HCT116 (cell line): ENCODE results near the gene SEMA4D. TPM values are rescaled to one million over a fixed set of nuclear protein-coding genes. Genes with fewer than 3 reads are reported as not detected.

Source experiments
- ATAC-seq: fragments of 200-7000 bp; cut with Tn5 transposase; 2 replicates; pipeline ENCODE4 v1.9.1; 2020; ENCODE audit warnings: mild to moderate bottlenecking, moderate library complexity
- BruUV-seq: library from RNA; stranded (reverse); fragments of 400-500 nt; replicated peaks from 2 replicates; lab custom pipeline; 2021; lab: Mats Ljungman, UMichigan
- CTCF ChIA-PET: fragments of 300-600 bp; sonication (Branson Sonifier 250); formaldehyde crosslinking; loops from one replicate; lab custom pipeline; 2021; ENCODE audit warnings: antibody characterized with exemption; lab: Charles Lee
- POLR2A ChIA-PET: fragments of 300-600, 350-600 bp; sonication (Branson Sonifier 250); formaldehyde crosslinking; loops from one replicate; lab custom pipeline; 2021; ENCODE audit warnings: antibody characterized with exemption; lab: Charles Lee
- RAD21 ChIA-PET, 2 experiments: fragments of 300-600 bp; sonication (Branson Sonifier 250); formaldehyde crosslinking; loops; one replicate each; lab custom pipeline; 2023; ENCODE audit warnings: low total read pairs in 2 of 2; ENCODE audit not compliant: uncharacterized antibody in 2 of 2, unreplicated experiment in 2 of 2, low non-redundant PET in 1 of 2; lab: Charles Lee
- DNase-seq: peaks from one replicate; pipeline ENCODE4 v3.0.0-alpha.2; 2010; ENCODE audit warnings: low read depth, low spot score
- H2AFZ ChIP-seq: fragments of 200-600 bp; shearing (Covaris generic), sonication (generic); 2 replicates; pipeline ENCODE4 v1.6.1; 2017; ENCODE audit warnings: low read depth, mixed run types, mixed read lengths, antibody characterized with exemption, low read length; ENCODE audit not compliant: poor library complexity, severe bottlenecking
- H3K27ac ChIP-seq: 2 replicates; pipeline ENCODE4 v1.5.1; 2012; ENCODE audit warnings: low read depth, low read length
- H3K27me3 ChIP-seq: fragments of 200-600 bp; sonication (generic); 2 replicates; pipeline ENCODE4 v1.6.1; 2016; ENCODE audit warnings: mixed run types, low read length, mixed read lengths; ENCODE audit not compliant: insufficient read depth
- H3K36me3 ChIP-seq, 2 experiments: fragments of 200-500 bp in 1 of 2; fragments of 200-600 bp in 1 of 2; sonication (Bioruptor generic) in 1 of 2; sonication (generic) in 1 of 2; 2 replicates each; pipeline versions ENCODE4 v1.5.1 to v1.6.1; 2014 to 2016; ENCODE audit warnings: low read length in 2 of 2, inconsistent platforms in 1 of 2, mixed read lengths in 1 of 2, mixed run types in 1 of 2; ENCODE audit not compliant: insufficient read depth in 2 of 2, control insufficient read depth in 1 of 2
- H3K4me1 ChIP-seq, 2 experiments: fragments of 200-600 bp in 1 of 2; sonication (generic) in 1 of 2; 2 replicates each; pipeline versions ENCODE4 v1.5.1 to v1.6.1; 2012 to 2017; ENCODE audit warnings: low read length in 2 of 2, inconsistent platforms in 1 of 2, mild to moderate bottlenecking in 1 of 2, mixed read lengths in 1 of 2, mixed run types in 1 of 2, moderate library complexity in 1 of 2; ENCODE audit not compliant: insufficient read depth in 2 of 2, control insufficient read depth in 1 of 2
- H3K4me2 ChIP-seq: fragments of 200-600 bp; sonication (generic); 2 replicates; pipeline ENCODE4 v1.6.1; 2017; ENCODE audit warnings: mixed run types, low read length, mixed read lengths
- H3K4me3 ChIP-seq, 2 experiments: fragments of 200-600 bp in 1 of 2; sonication (generic) in 1 of 2; replicated peaks in 1 of 2; 2 replicates each; pipeline ENCODE4 v1.5.1; 2011 to 2016; ENCODE audit warnings: low read length in 2 of 2, control low read depth in 1 of 2, low read depth in 1 of 2, mild to moderate bottlenecking in 1 of 2, mixed read lengths in 1 of 2, mixed run types in 1 of 2
- H3K79me2 ChIP-seq: fragments of 200-600 bp; sonication (generic); 2 replicates; pipeline ENCODE4 v1.6.1; 2017; ENCODE audit warnings: mild to moderate bottlenecking, mixed run types, low read length, moderate library complexity, mixed read lengths; ENCODE audit not compliant: insufficient read depth
- H3K9ac ChIP-seq: fragments of 200-600 bp; sonication (generic); 2 replicates; pipeline ENCODE4 v1.6.1; 2016; ENCODE audit warnings: low read length, mixed read lengths
- H3K9me2 ChIP-seq: fragments of 200-600 bp; sonication (generic), shearing (Covaris generic); 2 replicates; pipeline ENCODE4 v1.6.1; 2017; ENCODE audit warnings: mixed run types, mild to moderate bottlenecking, moderate library complexity; ENCODE audit not compliant: insufficient read depth
- H3K9me3 ChIP-seq, 2 experiments: fragments of 200-500 bp in 1 of 2; fragments of 200-600 bp in 1 of 2; sonication (Bioruptor generic) in 1 of 2; sonication (generic) in 1 of 2; 2 replicates each; pipeline ENCODE4 v1.6.1; 2014 to 2017; ENCODE audit warnings: low read length in 2 of 2, mixed read lengths in 2 of 2, inconsistent platforms in 1 of 2, low read depth in 1 of 2, mild to moderate bottlenecking in 1 of 2, mixed run types in 1 of 2, moderate library complexity in 1 of 2; ENCODE audit not compliant: control insufficient read depth in 1 of 2, insufficient read depth in 1 of 2
- H4K20me1 ChIP-seq: fragments of 200-600 bp; sonication (generic), shearing (Covaris generic); 2 replicates; pipeline ENCODE4 v1.6.1; 2017; ENCODE audit warnings: mixed run types, mild to moderate bottlenecking, moderate library complexity; ENCODE audit not compliant: insufficient read depth
- CEBPB ChIP-seq: IDR thresholded peaks from 2 replicates; pipeline ENCODE4 v1.6.1; 2012; ENCODE audit warnings: low read depth
- EGR1 ChIP-seq: IDR thresholded peaks from 2 replicates; pipeline ENCODE4 v1.6.1; 2012; ENCODE audit warnings: low read depth
- POLR2A ChIP-seq: IDR thresholded peaks from 2 replicates; pipeline ENCODE4 v1.7.0; 2011; ENCODE audit warnings: borderline replicate concordance; ENCODE audit not compliant: insufficient read depth, insufficient read length; ENCODE audit errors: extremely low read depth
- POLR2AphosphoS5 ChIP-seq: IDR thresholded peaks from 2 replicates; pipeline ENCODE4 v1.6.1; 2011; ENCODE audit warnings: mild to moderate bottlenecking, low read depth, low read length, moderate library complexity
- RAD21 ChIP-seq: IDR thresholded peaks from 2 replicates; pipeline ENCODE4 v1.6.1; 2012; ENCODE audit warnings: low read depth, mild to moderate bottlenecking
- SIN3A ChIP-seq: IDR thresholded peaks from 2 replicates; pipeline ENCODE4 v1.6.1; 2012; ENCODE audit warnings: low read depth
- SP1 ChIP-seq: IDR thresholded peaks from 2 replicates; pipeline ENCODE4 v1.6.1; 2012; ENCODE audit warnings: low read depth
- SRF ChIP-seq: IDR thresholded peaks from 2 replicates; pipeline ENCODE4 v1.6.1; 2012; ENCODE audit warnings: low read depth
- TCF7L2 ChIP-seq: IDR thresholded peaks from 2 replicates; pipeline ENCODE4 v1.7.0; 2011; ENCODE audit warnings: borderline replicate concordance, inconsistent platforms; ENCODE audit not compliant: insufficient read depth, insufficient read length; ENCODE audit errors: extremely low read depth
- YY1 ChIP-seq: IDR thresholded peaks from 2 replicates; pipeline ENCODE4 v1.6.1; 2011; ENCODE audit warnings: low read length, low read depth, moderate library complexity, mild to moderate bottlenecking; ENCODE audit not compliant: insufficient replicate concordance; ENCODE audit errors: extremely low read depth
- ZFX ChIP-seq: fragments of 450-650 bp; IDR thresholded peaks from 2 replicates; pipeline ENCODE4 v1.6.1; 2017
- ZNF274 ChIP-seq: fragments of 200-500 bp; sonication (Bioruptor generic); IDR thresholded peaks from 2 replicates; pipeline ENCODE4 v1.6.1; 2014; ENCODE audit warnings: mild to moderate bottlenecking, low read depth, low read length, inconsistent platforms
- intact Hi-C: fragments of 100-400 bp; cut with micrococcal nuclease; formaldehyde crosslinking; loops from 2 replicates; pipeline ENCODE4 v1.10.0; 2022
- total RNA-seq: library from RNA; stranded (reverse); gene quantifications from one replicate; pipeline ENCODE4 v1.2.1, GENCODE V29; 2021; ENCODE audit not compliant: unreplicated experiment
- TF ChIP-seq, protein P1 (sequence below): IDR thresholded peaks from 2 replicates; pipeline ENCODE4 v1.6.1; 2012; ENCODE audit warnings: low read depth
- TF ChIP-seq, protein P2 (sequence below): IDR thresholded peaks from 2 replicates; pipeline ENCODE4 v1.6.1; 2011; ENCODE audit warnings: mild to moderate bottlenecking, low read length, moderate library complexity; ENCODE audit not compliant: insufficient replicate concordance; ENCODE audit errors: extremely low read depth
- TF ChIP-seq, protein P3 (sequence below), 3 experiments: fragments of 200-600 bp in 1 of 3; sonication (generic) in 1 of 3; IDR thresholded peaks in 2 of 3; conservative IDR thresholded peaks in 1 of 3; 2 replicates each; pipeline ENCODE4 v1.5.1; 2012 to 2017; ENCODE audit warnings: low read depth in 2 of 3, low read length in 2 of 3, antibody characterized with exemption in 1 of 3, borderline replicate concordance in 1 of 3, control low read depth in 1 of 3, mild to moderate bottlenecking in 1 of 3, mixed read lengths in 1 of 3, mixed run types in 1 of 3, moderate library complexity in 1 of 3; ENCODE audit not compliant: insufficient read depth in 1 of 3
- TF ChIP-seq, protein P4 (sequence below): IDR thresholded peaks from 2 replicates; pipeline ENCODE4 v1.6.1; 2012
- TF ChIP-seq, protein P5 (sequence below): IDR thresholded peaks from 2 replicates; pipeline ENCODE4 v1.6.1; 2012

The SEMA4D gene
- total RNA-seq, 1 experiment from 2014 or later, result 32.0 TPM

DNA sequence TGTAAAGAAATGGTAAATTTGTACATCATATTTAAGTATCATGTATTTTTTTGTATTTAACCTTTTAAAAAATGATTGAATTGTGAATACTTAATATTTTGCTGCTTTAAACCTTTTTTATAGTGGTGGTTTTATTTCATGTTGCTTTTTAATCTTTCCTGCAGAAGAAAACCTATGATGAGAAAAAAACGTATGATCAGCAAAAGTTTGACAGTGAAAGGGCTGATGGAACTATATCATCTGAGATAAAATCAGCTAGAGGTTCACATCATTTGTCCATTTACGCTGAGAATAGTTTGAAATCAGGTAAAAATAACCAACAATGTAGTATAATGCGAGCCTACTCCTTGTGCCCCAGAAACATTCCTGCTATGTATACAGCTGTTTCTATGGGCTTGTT lies 172.2 kb downstream of the SEMA4D start:
- POLR2A ChIA-PET, result no interaction called here
- no TSS peak for BruUV-seq

More for the DNA sequence above, 172.2 kb downstream of the SEMA4D start:
- intact Hi-C loops, result no loop called here
- Histone ChIP-seq H2AFZ (no peak overlapping the region), H3K4me3 (no peak overlapping the region), H3K36me3 (peaks cover 17% of the 10 kb centered on the region in 2 experiments; a peak in 3 of 4 replicates), H3K4me2 (no peak overlapping the region), H3K9me3 (no peaks in the 10 kb centered on the region), H4K20me1 (no peaks in the 10 kb centered on the region), H3K27me3 (no peaks in the 10 kb centered on the region), H3K9me2 (no peaks in the 10 kb centered on the region), H3K27ac (no peak overlapping the region), H3K9ac (no peak overlapping the region), H3K79me2 (peaks cover 40% of the 10 kb centered on the region), H3K4me1 (no peaks in the 10 kb centered on the region)
- ChIA-PET CTCF (no interaction called here), RAD21 (no interaction called here)
- TF ChIP-seq CEBPB (no peak), SP1 (no peak), TCF7L2 (no peak), YY1 (no peak), RAD21 (no peak), ZFX (no peak), SRF (no peak), EGR1 (no peak), SIN3A (no peak), POLR2A (no peak), POLR2AphosphoS5 (no peak), ZNF274 (no peak)
- TF ChIP-seq, protein P1, sequence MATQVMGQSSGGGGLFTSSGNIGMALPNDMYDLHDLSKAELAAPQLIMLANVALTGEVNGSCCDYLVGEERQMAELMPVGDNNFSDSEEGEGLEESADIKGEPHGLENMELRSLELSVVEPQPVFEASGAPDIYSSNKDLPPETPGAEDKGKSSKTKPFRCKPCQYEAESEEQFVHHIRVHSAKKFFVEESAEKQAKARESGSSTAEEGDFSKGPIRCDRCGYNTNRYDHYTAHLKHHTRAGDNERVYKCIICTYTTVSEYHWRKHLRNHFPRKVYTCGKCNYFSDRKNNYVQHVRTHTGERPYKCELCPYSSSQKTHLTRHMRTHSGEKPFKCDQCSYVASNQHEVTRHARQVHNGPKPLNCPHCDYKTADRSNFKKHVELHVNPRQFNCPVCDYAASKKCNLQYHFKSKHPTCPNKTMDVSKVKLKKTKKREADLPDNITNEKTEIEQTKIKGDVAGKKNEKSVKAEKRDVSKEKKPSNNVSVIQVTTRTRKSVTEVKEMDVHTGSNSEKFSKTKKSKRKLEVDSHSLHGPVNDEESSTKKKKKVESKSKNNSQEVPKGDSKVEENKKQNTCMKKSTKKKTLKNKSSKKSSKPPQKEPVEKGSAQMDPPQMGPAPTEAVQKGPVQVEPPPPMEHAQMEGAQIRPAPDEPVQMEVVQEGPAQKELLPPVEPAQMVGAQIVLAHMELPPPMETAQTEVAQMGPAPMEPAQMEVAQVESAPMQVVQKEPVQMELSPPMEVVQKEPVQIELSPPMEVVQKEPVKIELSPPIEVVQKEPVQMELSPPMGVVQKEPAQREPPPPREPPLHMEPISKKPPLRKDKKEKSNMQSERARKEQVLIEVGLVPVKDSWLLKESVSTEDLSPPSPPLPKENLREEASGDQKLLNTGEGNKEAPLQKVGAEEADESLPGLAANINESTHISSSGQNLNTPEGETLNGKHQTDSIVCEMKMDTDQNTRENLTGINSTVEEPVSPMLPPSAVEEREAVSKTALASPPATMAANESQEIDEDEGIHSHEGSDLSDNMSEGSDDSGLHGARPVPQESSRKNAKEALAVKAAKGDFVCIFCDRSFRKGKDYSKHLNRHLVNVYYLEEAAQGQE, result no peak
- TF ChIP-seq, protein P2, sequence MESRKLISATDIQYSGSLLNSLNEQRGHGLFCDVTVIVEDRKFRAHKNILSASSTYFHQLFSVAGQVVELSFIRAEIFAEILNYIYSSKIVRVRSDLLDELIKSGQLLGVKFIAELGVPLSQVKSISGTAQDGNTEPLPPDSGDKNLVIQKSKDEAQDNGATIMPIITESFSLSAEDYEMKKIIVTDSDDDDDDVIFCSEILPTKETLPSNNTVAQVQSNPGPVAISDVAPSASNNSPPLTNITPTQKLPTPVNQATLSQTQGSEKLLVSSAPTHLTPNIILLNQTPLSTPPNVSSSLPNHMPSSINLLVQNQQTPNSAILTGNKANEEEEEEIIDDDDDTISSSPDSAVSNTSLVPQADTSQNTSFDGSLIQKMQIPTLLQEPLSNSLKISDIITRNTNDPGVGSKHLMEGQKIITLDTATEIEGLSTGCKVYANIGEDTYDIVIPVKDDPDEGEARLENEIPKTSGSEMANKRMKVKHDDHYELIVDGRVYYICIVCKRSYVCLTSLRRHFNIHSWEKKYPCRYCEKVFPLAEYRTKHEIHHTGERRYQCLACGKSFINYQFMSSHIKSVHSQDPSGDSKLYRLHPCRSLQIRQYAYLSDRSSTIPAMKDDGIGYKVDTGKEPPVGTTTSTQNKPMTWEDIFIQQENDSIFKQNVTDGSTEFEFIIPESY, result no peak
- TF ChIP-seq, protein P3, sequence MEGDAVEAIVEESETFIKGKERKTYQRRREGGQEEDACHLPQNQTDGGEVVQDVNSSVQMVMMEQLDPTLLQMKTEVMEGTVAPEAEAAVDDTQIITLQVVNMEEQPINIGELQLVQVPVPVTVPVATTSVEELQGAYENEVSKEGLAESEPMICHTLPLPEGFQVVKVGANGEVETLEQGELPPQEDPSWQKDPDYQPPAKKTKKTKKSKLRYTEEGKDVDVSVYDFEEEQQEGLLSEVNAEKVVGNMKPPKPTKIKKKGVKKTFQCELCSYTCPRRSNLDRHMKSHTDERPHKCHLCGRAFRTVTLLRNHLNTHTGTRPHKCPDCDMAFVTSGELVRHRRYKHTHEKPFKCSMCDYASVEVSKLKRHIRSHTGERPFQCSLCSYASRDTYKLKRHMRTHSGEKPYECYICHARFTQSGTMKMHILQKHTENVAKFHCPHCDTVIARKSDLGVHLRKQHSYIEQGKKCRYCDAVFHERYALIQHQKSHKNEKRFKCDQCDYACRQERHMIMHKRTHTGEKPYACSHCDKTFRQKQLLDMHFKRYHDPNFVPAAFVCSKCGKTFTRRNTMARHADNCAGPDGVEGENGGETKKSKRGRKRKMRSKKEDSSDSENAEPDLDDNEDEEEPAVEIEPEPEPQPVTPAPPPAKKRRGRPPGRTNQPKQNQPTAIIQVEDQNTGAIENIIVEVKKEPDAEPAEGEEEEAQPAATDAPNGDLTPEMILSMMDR (IDR thresholded peaks at IDR 0.05 in 2 of 3, conservative IDR thresholded peaks at IDR 0.05 in 1 of 3; ENCODE audit: borderline replicate concordance in 1 of 3, insufficient read depth in 1 of 3, low read depth in 2 of 3, low read length in 2 of 3), result no peak
- TF ChIP-seq, protein P4, sequence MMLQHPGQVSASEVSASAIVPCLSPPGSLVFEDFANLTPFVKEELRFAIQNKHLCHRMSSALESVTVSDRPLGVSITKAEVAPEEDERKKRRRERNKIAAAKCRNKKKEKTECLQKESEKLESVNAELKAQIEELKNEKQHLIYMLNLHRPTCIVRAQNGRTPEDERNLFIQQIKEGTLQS, result no peak
- TF ChIP-seq, protein P5, sequence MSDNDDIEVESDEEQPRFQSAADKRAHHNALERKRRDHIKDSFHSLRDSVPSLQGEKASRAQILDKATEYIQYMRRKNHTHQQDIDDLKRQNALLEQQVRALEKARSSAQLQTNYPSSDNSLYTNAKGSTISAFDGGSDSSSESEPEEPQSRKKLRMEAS, result no peak
- DNase-seq, result no peak
- ATAC-seq, result no peak
